OCI-LY1 (cell line): ENCODE results near the gene RPS6KA2.

Experiments used
- H2AFZ ChIP-seq: fragments of 200-600 bp; sonication (generic), shearing (Covaris generic); 2 replicates; pipeline ENCODE4 v1.6.0; 2014; ENCODE audit warnings: antibody characterized with exemption, mild to moderate bottlenecking, low read length
- H3F3A ChIP-seq: fragments of 200-600 bp; sonication (generic), shearing (Covaris generic); 2 replicates; pipeline ENCODE4 v1.6.0; 2014; ENCODE audit warnings: mild to moderate bottlenecking, antibody characterized with exemption, low read length, moderate library complexity; ENCODE audit not compliant: insufficient read depth
- H3K27ac ChIP-seq: fragments of 200-600 bp; sonication (generic); 2 replicates; pipeline ENCODE4 v1.5.1; 2014; ENCODE audit warnings: low read length, mixed run types, mild to moderate bottlenecking, low read depth; ENCODE audit not compliant: poor library complexity, severe bottlenecking
- H3K27me3 ChIP-seq: fragments of 200-600 bp; sonication (generic); 2 replicates; pipeline ENCODE4 v1.6.0; 2014; ENCODE audit warnings: antibody characterized with exemption, mild to moderate bottlenecking, low read length, moderate library complexity; ENCODE audit not compliant: insufficient read depth
- H3K36me3 ChIP-seq: fragments of 200-600 bp; sonication (generic); 2 replicates; pipeline ENCODE4 v1.6.1; 2014; ENCODE audit warnings: mild to moderate bottlenecking, antibody characterized with exemption, low read length, moderate library complexity, mixed read lengths; ENCODE audit not compliant: insufficient read depth
- H3K4me1 ChIP-seq: fragments of 200-600 bp; sonication (generic); 2 replicates; pipeline ENCODE4 v1.5.1; 2014; ENCODE audit warnings: mild to moderate bottlenecking, low read length, moderate library complexity; ENCODE audit not compliant: insufficient read depth, severe bottlenecking
- H3K4me2 ChIP-seq: fragments of 200-600 bp; sonication (generic), shearing (Covaris generic); 2 replicates; pipeline ENCODE4 v1.6.1; 2014; ENCODE audit warnings: low read length
- H3K4me3 ChIP-seq: fragments of 200-600 bp; sonication (generic); 2 replicates; pipeline ENCODE4 v1.5.1; 2014; ENCODE audit warnings: low read length, low read depth, mild to moderate bottlenecking, mixed read lengths; ENCODE audit not compliant: poor library complexity, severe bottlenecking
- H3K79me2 ChIP-seq: fragments of 200-600 bp; shearing (Covaris generic); 2 replicates; pipeline ENCODE4 v1.6.1; 2016; ENCODE audit warnings: mixed run types, low read length, mixed read lengths; ENCODE audit not compliant: insufficient read depth
- H3K9ac ChIP-seq: fragments of 200-600 bp; sonication (generic), shearing (Covaris generic); 2 replicates; pipeline ENCODE4 v1.6.1; 2014; ENCODE audit warnings: mild to moderate bottlenecking, low read length, mixed read lengths
- H3K9me2 ChIP-seq: fragments of 200-600 bp; sonication (generic), shearing (Covaris generic); 2 replicates; pipeline ENCODE4 v1.6.1; 2014; ENCODE audit warnings: low read depth, mild to moderate bottlenecking, low read length, mixed read lengths
- H3K9me3 ChIP-seq: fragments of 200-600 bp; shearing (Covaris generic); 2 replicates; pipeline ENCODE4 v1.6.1; 2014; ENCODE audit warnings: low read length, mixed read lengths
- H4K20me1 ChIP-seq: fragments of 200-600 bp; sonication (generic), shearing (Covaris generic); 2 replicates; pipeline ENCODE4 v1.6.0; 2016; ENCODE audit warnings: mild to moderate bottlenecking, low read length; ENCODE audit not compliant: insufficient read depth
- CTCF ChIP-seq: fragments of 200-600 bp; sonication (generic), shearing (Covaris generic); IDR thresholded peaks from 2 replicates; pipeline ENCODE4 v1.5.1; 2017; ENCODE audit warnings: mild to moderate bottlenecking, antibody characterized with exemption, low read length, moderate library complexity, mixed read lengths
- EZH2 ChIP-seq: fragments of 200-600 bp; sonication (generic), shearing (Covaris generic); IDR thresholded peaks from 2 replicates; pipeline ENCODE4 v1.8.0; 2017; ENCODE audit warnings: borderline replicate concordance, mixed run types, mild to moderate bottlenecking, antibody characterized with exemption, low read length, moderate library complexity, mixed read lengths

RPS6KA2 gene

GRCh38 chr6:166503167-166503744, 123.8 kb downstream of the RPS6KA2 start:
- Histone ChIP-seq H3K9me2 (no peaks in the 10 kb centered on the region), H3F3A (no peaks in the 10 kb centered on the region), H3K9me3 (no peaks in the 10 kb centered on the region), H3K9ac (no peak overlapping the region), H3K79me2 (no peaks in the 10 kb centered on the region), H3K27me3 (peaks cover 3% of the 10 kb centered on the region), H3K27ac (no peak overlapping the region), H3K4me3 (no peak overlapping the region), H3K4me2 (no peak overlapping the region), H4K20me1 (no peaks in the 10 kb centered on the region), H2AFZ (no peak overlapping the region), H3K36me3 (no peaks in the 10 kb centered on the region; the same call in 1 of the 2 replicates), H3K4me1 (peaks cover 6% of the 10 kb centered on the region)
- no peak for TF ChIP-seq CTCF
- TF ChIP-seq EZH2 = no peak

- H4K20me1 ChIP-seq = no peaks in the 10 kb centered on the region
- no peak overlapping the region for H3K9ac ChIP-seq
- H3K79me2 ChIP-seq = no peaks in the 10 kb centered on the region
- TF ChIP-seq EZH2 (no peak), CTCF (no peak)
- H2AFZ ChIP-seq = no peak overlapping the region
- no peaks in the 10 kb centered on the region for H3K9me3 ChIP-seq
- no peaks in the 10 kb centered on the region; the same call in 1 of the 2 replicates for H3K36me3 ChIP-seq
- H3K9me2 ChIP-seq = no peaks in the 10 kb centered on the region
- no peak overlapping the region for H3K27ac ChIP-seq
- H3K4me3 ChIP-seq = no peak overlapping the region
- no peaks in the 10 kb centered on the region for H3F3A ChIP-seq
- H3K4me2 ChIP-seq = no peak overlapping the region
- H3K4me1 ChIP-seq = peaks cover 6% of the 10 kb centered on the region
- H3K27me3 ChIP-seq = peaks cover 3% of the 10 kb centered on the region
These were observed 124.6 kb downstream of the RPS6KA2 start for GRCh38 chr6:166502453-166502852.

GRCh38 chr6:166501246-166501645, 125.8 kb downstream of the RPS6KA2 start:
- TF ChIP-seq EZH2 (no peak), CTCF (no peak)
- Histone ChIP-seq H3K4me1 (peaks cover 6% of the 10 kb centered on the region), H3K27ac (no peak overlapping the region), H2AFZ (no peak overlapping the region), H3K4me3 (no peak overlapping the region), H4K20me1 (no peaks in the 10 kb centered on the region), H3K9ac (no peak overlapping the region), H3K9me3 (no peaks in the 10 kb centered on the region), H3K27me3 (peaks cover 6% of the 10 kb centered on the region), H3K79me2 (no peaks in the 10 kb centered on the region), H3K9me2 (no peaks in the 10 kb centered on the region), H3K4me2 (no peak overlapping the region), H3K36me3 (no peaks in the 10 kb centered on the region; the same call in 1 of the 2 replicates), H3F3A (no peaks in the 10 kb centered on the region)
